GM19023 (cell line): Measurements from ENCODE around the gene PNMA8A.
"Not testable (repeated sequence)": the region's sequence is repeated elsewhere in the genome, so short reads cannot be mapped to it uniquely, and the experiment has no call there.

Experiments used
- ATAC-seq: cut with Tn5 transposase; IDR thresholded peaks from one replicate; pipeline ENCODE4 v1.9.1; 2021; ENCODE audit warnings: mild to moderate bottlenecking, moderate library complexity; ENCODE audit not compliant: unreplicated experiment

PNMA8A gene

GRCh38 chr19:46433470-46433869 lies 37.9 kb downstream of the PNMA8A start:
- ATAC-seq = not testable (repeated sequence)

DNA sequence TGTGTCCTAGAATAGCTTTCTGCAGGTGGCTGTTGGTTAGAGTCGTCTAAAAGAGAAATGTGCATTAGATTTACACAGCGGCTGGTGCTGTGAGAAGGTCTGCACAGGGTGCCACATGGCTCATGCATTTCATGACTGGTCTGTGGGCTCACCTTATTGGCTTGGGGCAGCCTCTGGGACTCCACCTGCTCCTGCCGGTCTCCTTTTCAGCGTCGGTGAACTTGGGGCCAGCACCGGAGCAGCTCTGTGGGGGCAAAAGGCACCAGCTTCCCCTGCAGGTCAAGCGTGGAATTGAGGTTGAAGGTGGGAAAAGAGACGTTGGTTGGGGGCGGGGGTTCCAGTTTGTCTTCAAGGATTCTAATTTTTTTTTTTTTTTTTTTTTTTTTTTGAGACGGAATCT lies 39.5 kb downstream of the PNMA8A start:
- no peak for ATAC-seq

- ATAC-seq = no peak
Observed at GRCh38 chr19:46429999-46430398, 41.4 kb downstream of the PNMA8A start.

- ATAC-seq = no peak
Observed at GRCh38 chr19:46428239-46429135, 42.9 kb downstream of the PNMA8A start, which contains the start of gene PNMA8C. TSS of gene PNMA8C (minus strand) at chr19:46428936. CDS start at chr19:46428359, 577 bp downstream.

DNA sequence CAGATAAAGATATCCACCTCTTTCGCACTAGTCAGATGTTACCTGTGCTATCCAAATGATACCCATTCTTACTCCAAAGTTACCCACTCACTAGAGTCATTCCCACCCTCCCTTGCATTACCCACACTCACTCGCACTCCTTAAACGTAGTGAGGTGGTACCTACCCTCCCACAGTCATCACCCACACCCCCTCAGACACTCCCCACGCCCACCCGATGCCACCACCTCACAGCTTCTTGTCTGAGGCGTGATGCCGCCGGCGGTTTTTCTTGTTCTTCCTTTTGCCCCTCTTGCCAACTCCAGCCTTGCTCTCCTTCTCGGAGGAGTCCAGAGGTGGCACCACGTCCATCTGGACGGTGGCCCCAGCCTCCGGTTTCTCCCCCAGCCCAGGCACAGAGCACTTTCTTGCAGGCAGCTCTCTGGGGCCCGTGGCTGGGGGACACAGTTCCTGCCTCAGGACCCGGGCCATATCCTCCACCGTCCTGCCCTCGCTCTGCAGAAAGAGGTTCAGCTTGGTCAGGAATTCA lies 43.8 kb downstream of the PNMA8A start:
- ATAC-seq = no peak

- ATAC-seq = no peak
Observed at GRCh38 chr19:46426506-46427162, 44.7 kb downstream of the PNMA8A start.

- no peak for ATAC-seq
Observed at GRCh38 chr19:46426035-46426505, 45.3 kb downstream of the PNMA8A start.

DNA sequence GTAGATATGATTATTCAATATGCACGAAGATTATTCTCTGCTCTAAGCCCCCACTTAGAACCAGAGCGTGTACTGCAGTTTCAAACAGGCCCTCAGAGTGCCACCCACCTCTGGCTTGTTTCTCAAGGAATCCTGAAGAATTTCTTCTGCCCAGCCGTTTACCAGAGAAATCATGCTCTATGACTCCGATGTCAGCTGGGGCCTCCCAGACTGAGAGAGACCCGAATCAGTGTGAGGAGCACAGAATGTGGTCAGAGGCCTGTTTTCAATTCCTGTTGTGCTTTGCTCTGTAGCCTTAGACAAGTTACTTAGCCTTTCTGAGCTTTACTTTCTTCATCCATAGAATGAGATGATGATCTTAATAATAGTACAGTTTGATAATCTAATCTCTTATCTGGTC lies 48.2 kb downstream of the PNMA8A start:
- ATAC-seq = no peak

GRCh38 chr19:46422344-46422743 lies 49.0 kb downstream of the PNMA8A start:
- no peak for ATAC-seq

- no peak for ATAC-seq
Observed at GRCh38 chr19:46420056-46420455, 51.3 kb downstream of the PNMA8A start.
